Activated B cell treated with CpG ODN at 0.5 μM for 24 hours (primary cell): ENCODE measurements around the gene CENPT. TPM values are rescaled to one million over a fixed set of nuclear protein-coding genes. Genes with fewer than 3 reads are reported as not detected.

Experiments used
- ATAC-seq: fragments of 200-7000 bp; cut with Tn5 transposase; one replicate; pipeline ENCODE4 v1.10.0; 2021; ENCODE audit warnings: low read depth, mild to moderate bottlenecking, moderate library complexity
- CTCF ChIA-PET: fragments of 350-600 bp; sonication (Branson Sonifier 250); formaldehyde crosslinking; loops from one replicate; lab custom pipeline; 2021; ENCODE audit warnings: antibody characterized with exemption; lab: Charles Lee
- POLR2A ChIA-PET: fragments of 350-600 bp; sonication (Branson Sonifier 250); formaldehyde crosslinking; loops from one replicate; lab custom pipeline; 2021; ENCODE audit warnings: antibody characterized with exemption; lab: Charles Lee
- DNase-seq: peaks from one replicate; pipeline ENCODE4 v3.0.0; 2022
- H3K27ac Mint-ChIP-seq: one replicate; pipeline ENCODE4 v1.8.0; 2020; ENCODE audit warnings: mixed read lengths
- H3K27me3 Mint-ChIP-seq: one replicate; pipeline ENCODE4 v1.8.0; 2021; ENCODE audit warnings: mixed read lengths
- H3K36me3 Mint-ChIP-seq: one replicate; pipeline ENCODE4 v1.8.0; 2021; ENCODE audit warnings: low read depth, mixed read lengths
- H3K4me1 Mint-ChIP-seq: one replicate; pipeline ENCODE4 v1.8.0; 2021; ENCODE audit warnings: mixed read lengths
- H3K4me3 Mint-ChIP-seq: one replicate; pipeline ENCODE4 v1.8.0; 2020; ENCODE audit warnings: mild to moderate bottlenecking, mixed read lengths
- H3K9me3 Mint-ChIP-seq: one replicate; pipeline ENCODE4 v1.8.0; 2020; ENCODE audit warnings: mixed read lengths
- CTCF ChIP-seq: fragments of 200-600 bp; IDR thresholded peaks from one replicate; pipeline ENCODE4 v1.8.0; 2022; ENCODE audit warnings: antibody characterized with exemption, mild to moderate bottlenecking
- intact Hi-C: fragments of 100-400 bp; cut with micrococcal nuclease; formaldehyde crosslinking; loops from one replicate; pipeline ENCODE4 v1.15.1; 2024
- total RNA-seq: library from RNA; stranded (reverse); gene quantifications from 2 replicates; pipeline ENCODE4 v1.2.3, GENCODE V29; 2022

CENPT gene
- 50.7 and 54.2 TPM in 2 replicates for total RNA-seq

- intact Hi-C loops: loop anchor here (2.0 kb wide), 3 partner anchors 186 to 602 kb away; partner anchors contain the start of genes ACD, PARD6A, PRMT7 and SLC7A6OS
- H3K27ac Mint-ChIP-seq: peak within 1 kb of the TSS; percentile 92
- CTCF ChIA-PET: interaction anchor here (2.4 kb wide), 1 partner anchor 31 kb away, joined by 13 read pairs; no protein-coding TSS in a partner anchor
- no peaks in the 10 kb centered on the region for H3K9me3 Mint-ChIP-seq
- DNase-seq (no peak), ATAC-seq (peak; percentile 45)
- POLR2A ChIA-PET: interaction anchor here (0.5 to 2.1 kb wide), 3 partner anchors 41 to 1719 kb away, joined by 3 to 11 read pairs (median 6); partner anchors contain the start of genes NFAT5, NFATC3, RANBP10 and TSNAXIP1
- H3K4me3 Mint-ChIP-seq: peak within 1 kb of the TSS; percentile 89
- no peak for TF ChIP-seq CTCF
- peaks cover 8% of the 10 kb centered on the region for H3K36me3 Mint-ChIP-seq
- H3K27me3 Mint-ChIP-seq: no peaks in the 10 kb centered on the region
- H3K4me1 Mint-ChIP-seq: peaks cover 53% of the 10 kb centered on the region
Measured at GRCh38 chr16:67847064-67847861, at the start of gene CENPT. TSS of gene CENPT (minus strand) at chr16:67847693. CDS start at chr16:67833859, 13,834 bp downstream.

GRCh38 chr16:67897231-67897630 lies 49.7 kb upstream of the CENPT start:
- Mint-ChIP-seq H3K27ac (no peak overlapping the region), H3K4me3 (no peak overlapping the region), H3K36me3 (peaks cover 14% of the 10 kb centered on the region), H3K9me3 (no peaks in the 10 kb centered on the region), H3K27me3 (no peaks in the 10 kb centered on the region), H3K4me1 (peaks cover 31% of the 10 kb centered on the region)
- TF ChIP-seq CTCF: no peak
- CTCF ChIA-PET: interaction anchor here (0.8 to 1.1 kb wide), 3 partner anchors 13 to 38 kb away, joined by 3 read pairs; no protein-coding TSS in a partner anchor
- DNase-seq (no peak), ATAC-seq (no peak)
- intact Hi-C loops: no loop called here
- POLR2A ChIA-PET: interaction anchor here (0.9 kb wide), 1 partner anchor 13 kb away, joined by 3 read pairs; no protein-coding TSS in a partner anchor

GRCh38 chr16:67893743-67894399 lies 46.4 kb upstream of the CENPT start:
- Mint-ChIP-seq H3K27me3 (no peaks in the 10 kb centered on the region), H3K4me3 (peak overlapping the region; percentile 94), H3K9me3 (no peaks in the 10 kb centered on the region), H3K27ac (peak overlapping the region; percentile 86), H3K4me1 (peaks cover 31% of the 10 kb centered on the region), H3K36me3 (peaks cover 8% of the 10 kb centered on the region)
- DNase-seq: no peak
- no peak for TF ChIP-seq CTCF
- no peak for ATAC-seq
- intact Hi-C loops: loop anchor here (1.0 to 2.0 kb wide), 8 partner anchors 21 to 191 kb away; partner anchors contain the start of genes DDX28, DUS2, EDC4 and NFATC3
- ChIA-PET POLR2A (interaction anchor here (0.5 to 1.9 kb wide), 4 partner anchors 32 to 327 kb away, joined by 3 to 15 read pairs (median 4); partner anchors contain the start of genes DDX28, DUS2 and PSMB10), CTCF (interaction anchor here (1.4 kb wide), 1 partner anchor 77 kb away, joined by 3 read pairs; no protein-coding TSS in a partner anchor)

- peaks cover 31% of the 10 kb centered on the region for H3K4me1 Mint-ChIP-seq
- peaks cover 8% of the 10 kb centered on the region for H3K36me3 Mint-ChIP-seq
- ChIA-PET POLR2A (interaction anchor here (0.6 to 1.9 kb wide), 9 partner anchors 20 to 371 kb away, joined by 3 to 15 read pairs (median 3); partner anchors contain the start of genes DDX28, DUS2, GFOD2 and NFATC3), CTCF (interaction anchor here (0.6 to 1.6 kb wide), 3 partner anchors 9 to 141 kb away, joined by 3 to 8 read pairs (median 3); no protein-coding TSS in a partner anchor)
- DNase-seq (peak; percentile 80), ATAC-seq (peak; percentile 99)
- intact Hi-C loops: loop anchor here (1.0 to 2.0 kb wide), 8 partner anchors 20 to 192 kb away; partner anchors contain the start of genes DDX28, DUS2, EDC4 and NFATC3
- no peak for TF ChIP-seq CTCF
- H3K27me3 Mint-ChIP-seq: no peaks in the 10 kb centered on the region
- H3K4me3 Mint-ChIP-seq: peak within 1 kb of the TSS; percentile 94
- H3K9me3 Mint-ChIP-seq: no peaks in the 10 kb centered on the region
- H3K27ac Mint-ChIP-seq: peak within 1 kb of the TSS; percentile 86
Measured at GRCh38 chr16:67892899-67893742, 45.6 kb upstream of the CENPT start, which contains the start of gene PSKH1. TSS of gene PSKH1 (plus strand) at chr16:67893254. CDS start at chr16:67908750, 15,496 bp downstream.
